Activated CD8-positive, alpha-beta memory T cell treated with anti-CD3 and anti-CD28 coated beads for 4 hours (primary cell): ENCODE measurements around the gene PRDX1.
"Not testable (repeated sequence)": the region's sequence is repeated elsewhere in the genome, so short reads cannot be mapped to it uniquely, and the experiment has no call there.

Source experiments
- DNase-seq, 2 donors: peaks; one replicate each; pipeline ENCODE4 v3.0.0-alpha.2; 2020; ENCODE audit warnings: low read depth in 2 of 2

Gene PRDX1

DNA sequence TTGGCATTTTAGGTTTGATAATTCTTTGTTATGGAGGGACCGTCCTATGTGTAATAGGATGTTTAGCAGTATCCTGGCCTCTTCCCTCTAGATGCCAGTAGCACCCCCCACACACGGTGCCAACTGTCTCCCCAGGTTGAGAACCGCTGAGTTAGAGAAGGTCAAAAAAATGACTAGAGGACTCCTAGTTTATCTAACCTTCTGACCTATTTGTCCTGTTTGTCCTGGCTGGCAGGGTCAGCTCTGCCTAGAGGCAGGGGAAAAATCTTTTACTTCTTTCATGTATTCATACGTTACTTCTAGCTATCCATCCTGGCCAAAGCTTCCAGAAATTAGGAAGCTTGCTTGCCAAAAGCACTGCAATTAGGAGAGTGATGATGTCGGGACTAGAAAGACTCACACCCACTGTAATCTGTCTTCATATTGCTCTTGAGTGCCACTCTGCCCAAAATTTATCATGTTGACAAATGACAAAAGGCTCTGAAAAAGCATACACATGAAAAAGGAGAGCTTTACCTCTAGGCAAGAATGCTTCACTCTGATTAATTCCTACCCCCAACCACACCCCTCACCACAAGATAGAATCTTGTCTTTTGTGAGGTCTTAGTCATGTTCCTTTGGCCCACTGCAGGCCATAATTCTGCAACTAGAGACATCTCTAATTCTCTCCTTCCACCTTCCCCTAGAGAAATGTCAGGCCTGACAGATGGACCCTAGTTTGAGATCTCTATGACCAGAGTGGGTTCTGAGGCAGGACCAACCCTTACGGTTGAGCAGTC is 14.5 kb upstream of the PRDX1 start:
- DNase-seq: no peak

DNA sequence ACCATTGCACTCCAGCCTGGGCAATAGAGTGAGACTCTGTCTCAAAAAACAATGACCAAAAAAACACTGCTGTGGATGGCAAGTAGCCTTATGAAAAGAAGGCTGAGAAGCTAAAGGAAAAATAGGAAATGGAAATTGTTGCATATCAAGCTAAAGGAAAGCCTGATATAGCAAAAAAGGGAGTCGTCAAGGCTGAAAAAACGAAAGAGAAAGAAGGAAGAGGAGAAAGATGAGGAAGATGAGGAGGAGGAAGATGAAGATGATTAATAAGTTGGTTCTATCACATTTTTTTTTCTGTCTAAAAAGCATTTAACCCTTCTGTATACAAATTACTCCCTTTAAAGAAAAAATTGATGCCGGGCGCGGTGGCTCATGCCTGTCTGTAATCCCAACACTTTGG is 10.2 kb upstream of the PRDX1 start:
- no peak for DNase-seq

GRCh38 chr1:45530632-45531135 is 9.0 kb upstream of the PRDX1 start:
- no peak for DNase-seq

- DNase-seq: no peak
Measured at GRCh38 chr1:45526135-45526644, 4.5 kb upstream of the PRDX1 start.

GRCh38 chr1:45523975-45524374 is 2.3 kb upstream of the PRDX1 start:
- not testable (repeated sequence) for DNase-seq

DNA sequence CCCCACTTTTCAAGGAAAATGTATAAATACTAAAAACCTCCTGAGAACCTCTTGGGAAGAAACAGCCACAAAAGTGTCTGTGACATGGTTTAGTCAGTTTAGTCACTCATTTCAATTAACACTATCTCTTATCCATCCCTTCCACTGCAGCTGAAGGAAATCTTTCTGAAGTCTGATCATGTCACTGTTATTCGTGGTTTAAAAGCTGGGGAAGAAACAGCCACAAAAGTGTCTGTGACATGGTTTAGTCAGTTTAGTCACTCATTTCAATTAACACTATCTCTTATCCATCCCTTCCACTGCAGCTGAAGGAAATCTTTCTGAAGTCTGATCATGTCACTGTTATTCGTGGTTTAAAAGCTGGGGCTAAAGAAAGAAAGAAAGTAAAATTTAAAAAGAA is 1.8 kb upstream of the PRDX1 start:
- DNase-seq: not testable (repeated sequence)

DNA sequence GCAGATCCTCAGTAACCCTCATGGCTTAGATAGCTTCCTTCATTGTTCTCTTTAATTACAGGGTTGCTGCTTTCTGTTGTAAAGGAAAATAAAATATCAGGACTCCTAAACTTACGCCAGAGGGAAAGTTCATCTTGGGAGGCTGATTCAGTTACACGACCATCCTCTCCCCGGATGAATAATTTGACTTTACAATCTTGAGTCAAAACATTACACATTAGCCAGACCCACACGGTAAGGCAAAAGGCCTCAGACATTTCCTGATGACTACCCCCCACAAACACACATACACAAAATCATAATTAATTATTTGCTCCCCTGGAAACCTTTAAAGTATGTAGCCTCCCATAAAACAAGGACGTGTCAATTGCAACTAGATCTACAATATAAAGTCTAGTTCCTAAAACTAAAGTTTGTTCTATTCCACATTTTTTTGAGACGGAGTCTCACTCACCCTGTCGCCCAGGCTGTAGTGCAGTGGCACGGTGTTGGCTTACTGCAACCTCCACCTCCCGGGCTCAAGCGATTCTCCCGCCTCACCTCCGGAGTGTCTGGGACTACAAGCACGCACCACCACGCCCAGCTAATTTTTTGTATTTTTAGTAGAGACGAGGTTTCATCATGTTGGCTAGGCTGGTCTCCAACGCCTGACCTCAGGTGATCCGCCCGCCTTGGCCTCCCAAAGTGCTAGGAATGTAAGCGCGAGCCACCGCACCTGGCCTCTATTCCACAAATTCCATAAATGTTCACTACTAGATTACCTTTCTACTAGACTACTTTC is 830 bp upstream of the PRDX1 start:
- DNase-seq: no peak

GRCh38 chr1:45519774-45520173 is 1.9 kb downstream of the PRDX1 start:
- not testable (repeated sequence) for DNase-seq

DNA sequence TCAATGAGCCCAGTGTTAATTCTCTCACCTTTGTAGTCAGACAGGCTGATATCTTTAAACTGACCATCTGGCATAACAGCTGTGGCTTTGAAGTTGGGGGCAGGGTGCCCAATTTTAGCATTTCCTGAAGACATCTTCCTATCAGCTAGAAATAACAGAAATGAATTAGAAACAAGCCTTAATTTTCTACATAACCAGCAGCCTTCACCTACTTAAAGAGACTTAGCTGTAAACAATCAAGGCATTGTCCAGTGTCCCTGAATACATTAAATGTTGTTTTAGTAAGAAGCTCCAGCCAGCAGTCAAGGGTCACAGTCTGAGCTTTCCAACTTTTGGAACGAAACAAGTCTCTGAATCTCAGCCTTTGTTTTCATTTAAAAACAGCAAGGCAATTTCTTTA is 2.8 kb downstream of the PRDX1 start:
- no peak for DNase-seq

DNA sequence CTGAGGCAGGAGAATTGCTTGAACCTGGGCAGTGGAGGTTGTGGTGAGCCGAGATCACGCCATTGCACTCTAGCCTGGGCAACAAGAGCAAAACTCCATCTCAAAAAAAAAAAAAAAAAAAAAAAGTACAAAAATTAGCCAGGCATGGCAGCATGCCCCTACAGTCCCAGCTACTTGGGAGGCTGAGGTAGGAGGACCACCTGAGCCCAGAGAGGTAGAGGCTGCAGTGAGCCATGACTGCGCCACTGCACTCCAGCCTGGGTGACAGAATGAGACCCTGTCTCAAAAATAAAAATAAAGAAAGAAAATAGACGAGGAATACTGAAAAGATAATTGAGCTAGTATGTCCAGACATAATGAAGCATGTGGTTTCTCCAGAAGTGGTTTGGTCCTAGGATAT is 3.3 kb downstream of the PRDX1 start:
- not testable (repeated sequence) for DNase-seq

- no peak for DNase-seq
Measured at GRCh38 chr1:45516465-45516864, 5.2 kb downstream of the PRDX1 start.

DNA sequence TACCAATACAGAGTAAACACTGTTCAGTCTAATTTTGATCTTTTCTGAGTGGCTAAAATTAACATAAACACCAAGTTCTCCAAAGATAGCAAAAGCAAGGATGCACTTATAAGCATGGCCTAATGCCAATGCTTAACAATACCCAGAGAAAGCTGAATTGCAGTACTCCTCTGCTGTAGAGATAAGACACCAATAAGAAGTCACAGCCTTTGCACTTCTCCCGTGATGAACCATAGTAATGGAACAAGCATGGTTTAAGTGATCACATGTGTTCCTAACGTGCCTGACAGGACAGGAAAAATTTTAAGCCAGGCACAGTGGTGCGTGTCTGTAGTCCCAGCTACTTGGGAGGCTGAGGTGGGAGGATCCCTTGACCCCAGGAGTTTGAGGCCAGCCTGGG is 5.6 kb downstream of the PRDX1 start:
- no peak for DNase-seq

DNA sequence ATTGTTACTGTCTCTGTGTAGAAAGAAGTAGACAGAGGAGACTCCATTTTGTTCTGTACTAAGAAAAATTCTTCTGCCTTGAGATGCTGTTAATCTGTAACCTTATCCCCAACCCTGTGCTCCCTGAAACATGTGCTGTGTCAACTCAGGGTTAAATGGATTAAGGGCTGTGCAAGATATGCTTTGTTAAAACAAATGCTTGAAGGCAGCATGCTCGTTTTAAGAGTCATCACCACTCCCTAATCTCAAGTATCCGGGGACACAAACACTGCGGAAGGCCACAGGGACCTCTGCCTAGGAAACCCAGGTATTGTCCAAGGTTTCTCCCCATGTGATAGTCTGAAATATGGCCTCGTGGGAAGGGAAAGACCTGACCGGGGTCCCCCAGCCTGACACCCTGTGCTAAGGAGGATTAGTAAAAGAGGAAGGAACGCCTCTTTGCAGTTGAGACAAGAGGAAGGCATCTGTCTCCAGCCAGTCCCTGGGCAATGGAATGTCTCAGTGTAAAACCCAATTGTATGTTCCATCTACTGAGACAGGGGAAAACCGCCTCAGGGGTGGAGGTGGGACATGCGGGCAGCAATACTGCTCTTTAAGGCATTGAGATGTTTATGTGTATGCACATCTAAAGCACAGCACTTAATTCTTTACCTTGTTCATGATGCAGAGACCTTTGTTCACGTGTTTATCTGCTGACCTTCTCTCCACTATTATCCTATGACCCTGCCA is 8.0 kb downstream of the PRDX1 start:
- DNase-seq: not testable (repeated sequence)

- peak in 1 of 2 donors; percentile 15 for DNase-seq
Measured at GRCh38 chr1:45512641-45513054, 9.0 kb downstream of the PRDX1 start.

GRCh38 chr1:45510972-45511527 is 10.6 kb downstream of the PRDX1 start:
- DNase-seq: no peak

- DNase-seq: no peak
Measured at GRCh38 chr1:45510036-45510971, 11.4 kb downstream of the PRDX1 start.

DNA sequence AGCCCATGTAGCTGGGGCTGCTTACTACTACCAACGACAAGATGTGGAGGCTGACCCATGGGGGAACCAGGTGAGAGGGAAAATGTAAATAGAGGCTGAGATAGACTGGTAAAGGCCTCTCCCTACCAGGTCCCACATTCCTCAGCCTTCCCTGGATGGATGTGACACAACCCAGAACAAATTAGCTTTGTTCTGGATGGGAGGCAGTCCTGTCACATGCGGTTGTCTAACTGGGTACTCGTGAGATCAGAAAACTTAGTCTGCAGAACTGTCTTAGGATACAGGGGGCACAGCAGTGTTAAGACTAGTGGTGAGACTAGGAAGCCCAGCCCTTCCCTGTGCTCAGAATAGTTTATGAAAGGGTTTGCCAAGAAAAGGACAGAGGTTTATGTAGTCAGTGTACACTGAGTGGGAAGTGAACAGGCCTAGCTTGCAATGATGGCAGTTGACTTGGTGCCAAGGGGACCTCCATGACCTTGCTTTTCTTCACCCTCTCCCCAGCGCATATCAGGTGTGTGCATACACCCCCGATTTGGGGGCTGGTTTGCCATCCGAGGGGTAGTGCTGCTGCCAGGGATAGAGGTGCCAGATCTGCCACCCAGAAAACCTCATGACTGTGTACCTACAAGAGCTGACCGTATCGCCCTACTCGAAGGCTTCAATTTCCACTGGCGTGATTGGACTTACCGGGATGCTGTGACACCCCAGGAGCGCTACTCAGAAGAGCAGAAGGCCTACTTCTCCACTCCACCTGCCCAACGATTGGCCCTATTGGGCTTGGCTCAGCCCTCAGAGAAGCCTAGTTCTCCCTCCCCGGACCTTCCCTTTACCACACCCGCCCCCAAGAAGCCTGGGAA is 13.2 kb downstream of the PRDX1 start:
- no peak for DNase-seq

- no peak for DNase-seq
Measured at GRCh38 chr1:45507893-45508292, 13.8 kb downstream of the PRDX1 start.

DNA sequence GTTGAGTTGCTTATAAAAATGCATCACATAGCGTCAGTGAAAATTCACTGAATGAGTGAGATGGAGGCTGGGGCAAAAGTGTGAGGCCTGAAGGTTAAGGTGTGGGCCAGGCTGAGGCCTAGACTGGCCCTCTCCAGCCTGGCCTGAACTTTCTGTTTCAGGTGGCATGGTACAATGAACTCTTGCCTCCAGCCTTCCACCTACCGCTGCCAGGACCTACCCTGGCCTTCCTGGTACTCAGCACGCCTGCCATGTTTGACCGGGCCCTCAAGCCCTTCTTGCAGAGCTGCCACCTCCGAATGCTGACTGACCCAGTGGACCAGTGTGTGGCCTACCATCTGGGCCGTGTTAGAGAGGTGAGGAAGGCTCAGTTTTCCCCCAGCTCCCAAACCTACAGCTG is 14.5 kb downstream of the PRDX1 start:
- DNase-seq: no peak
